ENCODE measurements around the gene LRP8. TPM values are rescaled to one million over a fixed set of nuclear protein-coding genes. Genes with fewer than 3 reads are reported as not detected.

The LRP8 gene
- total and polyA plus RNA-seq, 7 experiments from 2014 or later = 0.64 to 45.8 (median 4.7) TPM

DNA sequence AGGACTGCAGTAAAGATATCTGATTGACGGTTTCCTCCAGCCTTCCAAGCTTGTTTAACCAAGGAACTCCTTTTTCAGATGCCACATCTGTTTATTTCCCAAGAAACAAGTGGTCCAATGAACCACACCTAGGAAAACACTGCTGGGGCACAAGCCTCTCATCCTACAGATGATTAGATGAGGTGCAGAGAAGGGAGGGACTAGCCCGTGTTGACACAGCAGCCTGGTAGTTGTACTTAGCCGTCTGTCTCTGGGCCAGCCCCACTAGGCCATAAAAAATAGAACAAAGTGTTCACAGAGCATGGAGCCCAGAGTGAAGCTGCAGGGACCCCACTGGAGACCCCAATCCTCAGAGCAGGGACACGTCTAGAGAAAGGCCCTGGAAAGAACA is 32.1 kb downstream of the LRP8 start:
- Mint-ChIP-seq H3K4me1 (peaks cover 8 to 60% (median 21%) of the 10 kb centered on the region in 7 donors), H3K27ac (peak overlapping the region in 1 of 9 donors; percentile 51), H3K4me3 (no peak overlapping the region), H3K27me3 (no peaks in the 10 kb centered on the region), H3K36me3 (no peaks in the 10 kb centered on the region), H3K9me3 (no peaks in the 10 kb centered on the region)
- ChIA-PET CTCF (no interaction called here), POLR2A (no interaction called here)
- ATAC-seq (no peak), DNase-seq (no peak)
- peaks cover 4 to 27% of the 10 kb centered on the region in 2 donors for H3K4me1 ChIP-seq (ENCODE audit: control insufficient read depth in 2 of 2, insufficient read depth in 2 of 2, low read length in 2 of 2)
- no peaks in the 10 kb centered on the region for H3K36me3 ChIP-seq (ENCODE audit: control insufficient read depth in 2 of 3, insufficient read depth in 3 of 3, low read length in 3 of 3)
- no peak overlapping the region for H3K4me3 ChIP-seq (ENCODE audit: low read length)
- H3K27me3 ChIP-seq (ENCODE audit: control insufficient read depth in 2 of 2, insufficient read depth in 2 of 2, low read length in 2 of 2) = no peaks in the 10 kb centered on the region
- intact Hi-C loops (cut with micrococcal nuclease) = loop anchor here in 1 of 2 donors (2.0 kb wide), 1 partner anchor 31 kb away; no protein-coding TSS in a partner anchor
- no peak overlapping the region for H3K27ac ChIP-seq (ENCODE audit: low read depth, low read length)
- no peaks in the 10 kb centered on the region for H3K9me3 ChIP-seq (ENCODE audit: control insufficient read depth in 2 of 3, low read length in 3 of 3)

DNA sequence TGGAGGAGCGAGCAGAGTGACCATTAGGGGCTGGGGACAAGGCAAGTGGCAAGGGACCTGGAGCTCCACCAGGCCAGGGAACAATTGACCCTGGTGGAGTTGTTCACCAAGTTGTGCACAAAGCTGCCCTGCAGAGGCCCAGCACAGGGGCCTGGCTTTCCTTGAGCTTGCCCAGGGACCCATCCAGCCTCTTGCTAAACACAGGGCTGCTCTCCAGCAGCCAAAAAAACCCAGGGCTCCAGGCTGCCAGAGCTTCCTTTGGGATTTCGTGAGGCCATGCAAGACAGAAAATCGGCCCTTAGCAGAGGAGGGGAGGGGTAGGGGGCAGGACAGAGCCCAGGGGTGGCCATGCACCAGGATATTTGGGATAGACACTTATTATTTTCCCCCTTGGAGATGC is 32.6 kb downstream of the LRP8 start:
- H3K9me3 Mint-ChIP-seq = no peaks in the 10 kb centered on the region
- no peaks in the 10 kb centered on the region for H3K36me3 ChIP-seq (ENCODE audit: control insufficient read depth in 2 of 3, insufficient read depth in 3 of 3, low read length in 3 of 3)
- no peaks in the 10 kb centered on the region for H3K27me3 ChIP-seq (ENCODE audit: control insufficient read depth in 2 of 2, insufficient read depth in 2 of 2, low read length in 2 of 2)
- H3K4me1 ChIP-seq (ENCODE audit: control insufficient read depth in 2 of 2, insufficient read depth in 2 of 2, low read length in 2 of 2) = peaks cover 4 to 27% of the 10 kb centered on the region in 2 donors
- no peak for DNase-seq
- ATAC-seq = no peak
- POLR2A ChIA-PET = no interaction called here
- CTCF ChIA-PET = no interaction called here
- intact Hi-C loops (cut with micrococcal nuclease) = loop anchor here in 1 of 2 donors (2.0 kb wide), 1 partner anchor 32 kb away; no protein-coding TSS in a partner anchor
- H3K4me1 Mint-ChIP-seq = peaks cover 8 to 60% (median 21%) of the 10 kb centered on the region in 7 donors
- peak overlapping the region in 1 of 9 donors; percentile 89 for H3K27ac Mint-ChIP-seq
- H3K9me3 ChIP-seq (ENCODE audit: control insufficient read depth in 2 of 3, low read length in 3 of 3) = no peaks in the 10 kb centered on the region
- no peak overlapping the region for H3K4me3 ChIP-seq (ENCODE audit: low read length)
- H3K27me3 Mint-ChIP-seq = no peaks in the 10 kb centered on the region
- H3K36me3 Mint-ChIP-seq = no peaks in the 10 kb centered on the region
- no peak overlapping the region for H3K27ac ChIP-seq (ENCODE audit: low read depth, low read length)
- H3K4me3 Mint-ChIP-seq = no peak overlapping the region

DNA sequence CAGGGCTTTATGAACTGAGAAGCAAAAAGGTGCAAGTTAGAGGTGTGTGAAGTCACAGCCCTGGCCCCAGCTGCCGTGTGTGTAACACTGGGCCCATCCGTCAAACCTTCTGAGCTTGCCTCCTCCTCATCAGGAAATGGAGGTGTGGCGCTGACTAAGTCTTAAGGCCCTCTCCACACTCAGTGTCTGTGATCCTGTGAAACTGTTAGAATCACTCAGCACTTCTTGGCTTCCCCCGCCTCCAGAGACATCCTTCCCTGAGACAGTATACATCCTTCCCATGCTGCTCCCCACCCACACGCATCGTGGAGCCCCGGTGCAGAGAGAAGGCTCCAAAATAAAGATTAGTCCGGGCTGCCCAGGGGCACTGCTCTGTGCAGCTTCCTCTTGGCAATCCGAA is 33.3 kb downstream of the LRP8 start:
- CTCF ChIA-PET = interaction anchor here (1.5 kb wide), 1 partner anchor 14 kb away, joined by 3 read pairs; no protein-coding TSS in a partner anchor
- H3K4me3 Mint-ChIP-seq = peak overlapping the region in 1 of 10 donors; percentile 68

DNA sequence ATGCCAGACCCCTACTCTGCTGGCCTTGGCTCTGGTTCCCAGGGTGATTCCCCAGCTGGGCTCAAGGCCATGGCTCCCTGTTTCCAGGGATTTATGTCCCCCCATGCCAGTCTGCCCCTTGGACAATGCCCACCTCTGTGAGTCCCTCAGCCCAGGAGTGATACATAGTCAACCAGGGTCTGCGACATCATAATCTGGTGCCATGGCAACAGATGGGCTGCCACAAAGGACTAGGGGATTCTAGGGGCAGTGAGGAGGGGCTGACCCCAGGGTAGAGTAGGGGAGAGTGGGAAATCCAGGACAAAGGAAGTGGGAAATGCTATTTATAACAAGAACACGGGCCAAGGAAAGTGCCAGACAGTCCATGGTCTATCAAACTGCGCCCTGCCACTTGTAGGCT is 33.8 kb downstream of the LRP8 start:
- Mint-ChIP-seq H3K27me3 (no peaks in the 10 kb centered on the region), H3K4me1 (peaks cover 8 to 54% (median 21%) of the 10 kb centered on the region in 7 donors), H3K4me3 (peak overlapping the region in 1 of 10 donors; percentile 68), H3K27ac (peak overlapping the region in 1 of 9 donors; percentile 89), H3K36me3 (no peaks in the 10 kb centered on the region), H3K9me3 (no peaks in the 10 kb centered on the region)
- Histone ChIP-seq H3K36me3 (ENCODE audit: control insufficient read depth in 2 of 3, insufficient read depth in 3 of 3, low read length in 3 of 3) (no peaks in the 10 kb centered on the region), H3K27me3 (ENCODE audit: control insufficient read depth in 2 of 2, insufficient read depth in 2 of 2, low read length in 2 of 2) (no peaks in the 10 kb centered on the region), H3K4me3 (ENCODE audit: low read length) (no peak overlapping the region), H3K4me1 (ENCODE audit: control insufficient read depth in 2 of 2, insufficient read depth in 2 of 2, low read length in 2 of 2) (peaks cover 4 to 27% of the 10 kb centered on the region in 2 donors), H3K27ac (ENCODE audit: low read depth, low read length) (no peak overlapping the region), H3K9me3 (ENCODE audit: control insufficient read depth in 2 of 3, low read length in 3 of 3) (no peaks in the 10 kb centered on the region)
- POLR2A ChIA-PET = no interaction called here
- ATAC-seq = peak; percentile 6
- CTCF ChIA-PET = interaction anchor here (1.5 kb wide), 1 partner anchor 14 kb away, joined by 3 read pairs; no protein-coding TSS in a partner anchor
- intact Hi-C loops (cut with micrococcal nuclease) = loop anchor here (2.0 to 5.0 kb wide), 2 partner anchors 33 kb away; partner anchors contain the start of gene LRP8 (in 1 of the 2)
- no peak for DNase-seq

More for the DNA sequence above, 33.3 kb downstream of the LRP8 start:
- Histone ChIP-seq H3K36me3 (ENCODE audit: control insufficient read depth in 2 of 3, insufficient read depth in 3 of 3, low read length in 3 of 3) (no peaks in the 10 kb centered on the region), H3K27me3 (ENCODE audit: control insufficient read depth in 2 of 2, insufficient read depth in 2 of 2, low read length in 2 of 2) (no peaks in the 10 kb centered on the region), H3K27ac (ENCODE audit: low read depth, low read length) (no peak overlapping the region), H3K4me1 (ENCODE audit: control insufficient read depth in 2 of 2, insufficient read depth in 2 of 2, low read length in 2 of 2) (peaks cover 4 to 27% of the 10 kb centered on the region in 2 donors), H3K9me3 (ENCODE audit: control insufficient read depth in 2 of 3, low read length in 3 of 3) (no peaks in the 10 kb centered on the region), H3K4me3 (ENCODE audit: low read length) (no peak overlapping the region)
- DNase-seq (peak in 1 of 9 donors; percentile 61), ATAC-seq (peak; percentile 47)
- H3K9me3 Mint-ChIP-seq = no peaks in the 10 kb centered on the region
- POLR2A ChIA-PET = no interaction called here
- no peaks in the 10 kb centered on the region for H3K27me3 Mint-ChIP-seq
- intact Hi-C loops (cut with micrococcal nuclease) = loop anchor here (2.0 to 5.0 kb wide), 2 partner anchors 32 to 33 kb away; partner anchors contain the start of gene LRP8 (in 1 of the 2)
- no peaks in the 10 kb centered on the region for H3K36me3 Mint-ChIP-seq
- H3K4me1 Mint-ChIP-seq = peaks cover 8 to 55% (median 21%) of the 10 kb centered on the region in 7 donors
- peak overlapping the region in 2 of 9 donors; percentile 45 to 89 for H3K27ac Mint-ChIP-seq

DNA sequence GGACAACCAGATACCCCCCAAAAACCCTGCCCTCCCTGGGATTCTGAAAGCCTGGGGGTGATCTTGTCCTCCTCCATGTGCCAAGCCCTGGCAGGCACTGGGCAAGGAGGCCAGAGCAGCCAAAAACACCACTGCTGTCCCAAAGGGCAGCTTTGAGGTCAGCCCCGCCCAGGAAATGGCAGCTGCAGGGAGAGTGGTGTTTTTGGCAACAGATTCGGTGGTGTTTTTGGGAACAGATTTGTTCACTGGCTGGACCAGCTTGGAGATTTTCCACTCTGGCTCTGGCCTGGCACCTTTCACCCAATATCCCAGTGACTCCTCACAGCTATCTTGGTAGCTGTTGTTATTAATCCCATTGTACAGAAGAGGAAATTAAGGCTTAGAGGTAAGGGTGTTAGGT is 34.7 kb downstream of the LRP8 start:
- H3K36me3 ChIP-seq (ENCODE audit: control insufficient read depth in 2 of 3, insufficient read depth in 3 of 3, low read length in 3 of 3) = no peaks in the 10 kb centered on the region
- H3K9me3 ChIP-seq (ENCODE audit: control insufficient read depth in 2 of 3, low read length in 3 of 3) = no peaks in the 10 kb centered on the region
- Mint-ChIP-seq H3K4me1 (peaks cover 8 to 48% (median 21%) of the 10 kb centered on the region in 7 donors), H3K27me3 (no peaks in the 10 kb centered on the region), H3K36me3 (peaks cover 0 to 2% (median 0%) of the 10 kb centered on the region in 5 donors), H3K27ac (peak overlapping the region in 3 of 9 donors; percentile 13 to 84 (median 51)), H3K9me3 (no peaks in the 10 kb centered on the region), H3K4me3 (peak overlapping the region in 1 of 10 donors; percentile 51)
- no peak overlapping the region for H3K27ac ChIP-seq (ENCODE audit: low read depth, low read length)
- DNase-seq (no peak), ATAC-seq (no peak)
- peaks cover 4 to 27% of the 10 kb centered on the region in 2 donors for H3K4me1 ChIP-seq (ENCODE audit: control insufficient read depth in 2 of 2, insufficient read depth in 2 of 2, low read length in 2 of 2)
- POLR2A ChIA-PET = no interaction called here
- CTCF ChIA-PET = interaction anchor here (0.6 kb wide), 1 partner anchor 98 kb away, joined by 5 read pairs; no protein-coding TSS in a partner anchor
- intact Hi-C loops (cut with micrococcal nuclease) = loop anchor here in 1 of 2 donors (5.0 kb wide), 1 partner anchor 34 kb away; the partner anchor contains the start of gene LRP8
- H3K4me3 ChIP-seq (ENCODE audit: low read length) = no peak overlapping the region
- H3K27me3 ChIP-seq (ENCODE audit: control insufficient read depth in 2 of 2, insufficient read depth in 2 of 2, low read length in 2 of 2) = no peaks in the 10 kb centered on the region

DNA sequence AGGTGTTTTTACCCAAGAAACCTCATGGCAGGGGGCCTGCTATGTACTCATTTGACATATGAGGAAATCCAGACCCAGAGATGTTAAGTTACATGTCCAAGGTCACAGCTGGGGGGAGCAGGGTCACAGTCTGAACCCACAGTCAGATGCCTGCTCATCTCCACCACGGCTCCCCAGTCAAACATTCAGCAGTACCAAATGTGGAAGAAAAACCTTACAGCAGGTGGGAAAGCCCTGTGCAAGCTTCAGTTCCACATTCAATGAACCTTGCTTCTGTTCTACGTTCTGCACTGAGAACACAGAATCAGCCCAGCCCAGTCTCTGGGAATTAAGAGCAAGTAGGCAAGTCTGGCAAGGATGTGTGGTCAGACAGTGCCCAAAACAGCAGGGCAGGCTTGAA is 35.2 kb downstream of the LRP8 start:
- DNase-seq = no peak
- intact Hi-C loops (cut with micrococcal nuclease) = loop anchor here in 1 of 2 donors (5.0 kb wide), 1 partner anchor 35 kb away; the partner anchor contains the start of gene LRP8
- Mint-ChIP-seq H3K27ac (peak overlapping the region in 3 of 9 donors; percentile 13 to 84 (median 62)), H3K4me1 (peaks cover 8 to 46% (median 21%) of the 10 kb centered on the region in 7 donors), H3K27me3 (no peaks in the 10 kb centered on the region), H3K4me3 (peak overlapping the region in 1 of 10 donors; percentile 51), H3K9me3 (no peaks in the 10 kb centered on the region), H3K36me3 (peaks cover 0 to 2% (median 0%) of the 10 kb centered on the region in 5 donors)
- H3K27me3 ChIP-seq (ENCODE audit: control insufficient read depth in 2 of 2, insufficient read depth in 2 of 2, low read length in 2 of 2) = no peaks in the 10 kb centered on the region
- H3K27ac ChIP-seq (ENCODE audit: low read depth, low read length) = no peak overlapping the region
- POLR2A ChIA-PET = no interaction called here
- no peaks in the 10 kb centered on the region for H3K36me3 ChIP-seq (ENCODE audit: control insufficient read depth in 2 of 3, insufficient read depth in 3 of 3, low read length in 3 of 3)
- CTCF ChIA-PET = no interaction called here
- ATAC-seq = no peak
- H3K4me1 ChIP-seq (ENCODE audit: control insufficient read depth in 2 of 2, insufficient read depth in 2 of 2, low read length in 2 of 2) = peaks cover 4 to 27% of the 10 kb centered on the region in 2 donors
- no peak overlapping the region for H3K4me3 ChIP-seq (ENCODE audit: low read length)
- no peaks in the 10 kb centered on the region for H3K9me3 ChIP-seq (ENCODE audit: control insufficient read depth in 2 of 3, low read length in 3 of 3)

All from naive thymus-derived CD4-positive, alpha-beta T cell (primary cell).